ENCODE results near the gene GPR61.
A peak's percentile ranks its signal among the peaks of the same experiment; 100 is the strongest.

The GPR61 gene

DNA sequence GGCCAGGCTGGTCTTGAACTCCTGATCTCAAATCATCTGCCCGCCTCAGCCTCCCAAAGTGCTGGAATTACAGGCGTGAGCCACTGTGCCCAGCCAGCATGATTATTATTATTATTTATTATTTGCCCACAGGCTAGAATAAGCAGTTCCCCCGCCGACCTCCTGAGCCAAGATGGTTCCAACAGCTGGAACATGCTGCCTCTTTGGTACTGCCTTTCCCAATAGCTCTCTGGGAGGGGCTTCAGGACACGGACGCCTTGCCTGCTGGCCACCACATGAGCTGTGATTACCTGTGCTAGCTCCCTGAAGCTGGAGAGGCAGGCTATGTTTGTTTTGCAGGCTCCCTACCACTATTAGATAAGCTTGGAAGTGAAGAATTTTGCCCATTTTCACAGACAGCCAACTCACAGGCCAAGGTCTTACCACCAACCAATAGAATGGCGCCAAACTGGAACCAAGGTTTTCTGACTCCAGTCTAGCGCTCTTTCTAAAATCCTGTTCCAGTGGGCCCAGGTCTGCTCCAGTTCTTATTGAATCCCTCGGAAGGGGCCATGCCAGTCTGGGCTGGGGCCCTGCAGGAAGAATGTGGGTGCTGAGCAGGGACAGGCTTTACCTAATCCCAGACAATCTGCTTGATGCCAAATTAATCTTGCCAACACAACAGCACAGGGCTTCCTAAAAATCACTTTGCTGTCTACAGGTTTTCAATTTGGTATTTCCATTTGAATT, 2.1 kb upstream of the GPR61 start:
- DNase-seq: no peak

DNA sequence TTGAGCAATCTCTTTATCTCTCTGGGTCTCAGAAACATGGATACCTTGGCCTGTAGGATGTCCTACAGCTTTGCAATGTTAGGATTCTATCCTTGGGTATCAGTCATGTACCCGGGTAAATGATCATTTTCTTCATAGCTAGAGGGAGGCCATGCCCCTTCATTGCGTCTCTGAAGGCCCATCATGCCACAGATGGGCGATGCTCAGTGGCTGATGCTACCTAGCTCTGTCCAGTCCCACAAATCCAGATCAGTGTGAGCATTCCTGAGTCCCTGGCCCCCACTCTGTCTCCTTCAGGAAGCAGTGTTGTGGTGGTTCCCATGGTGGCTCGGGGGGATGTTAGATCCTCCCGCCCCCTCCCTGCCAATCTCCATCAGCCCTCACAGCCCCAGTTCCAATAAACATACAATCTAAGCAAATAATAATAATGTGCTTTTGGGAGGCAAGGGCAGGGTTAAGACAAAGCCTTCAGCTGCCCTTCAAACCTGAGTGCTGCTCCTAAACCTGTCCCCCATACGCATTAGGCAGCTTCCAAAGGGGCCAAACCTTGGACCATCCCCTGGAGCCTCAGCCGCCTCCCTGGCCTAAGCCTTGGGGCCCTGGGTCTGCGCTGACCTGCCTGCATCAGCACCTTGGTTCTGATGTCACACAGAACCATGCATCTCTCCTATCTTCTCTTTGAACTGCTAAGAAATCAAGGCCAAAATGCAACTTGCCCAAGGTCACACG, 681 bp upstream of the GPR61 start:
- no peak for DNase-seq

DNA sequence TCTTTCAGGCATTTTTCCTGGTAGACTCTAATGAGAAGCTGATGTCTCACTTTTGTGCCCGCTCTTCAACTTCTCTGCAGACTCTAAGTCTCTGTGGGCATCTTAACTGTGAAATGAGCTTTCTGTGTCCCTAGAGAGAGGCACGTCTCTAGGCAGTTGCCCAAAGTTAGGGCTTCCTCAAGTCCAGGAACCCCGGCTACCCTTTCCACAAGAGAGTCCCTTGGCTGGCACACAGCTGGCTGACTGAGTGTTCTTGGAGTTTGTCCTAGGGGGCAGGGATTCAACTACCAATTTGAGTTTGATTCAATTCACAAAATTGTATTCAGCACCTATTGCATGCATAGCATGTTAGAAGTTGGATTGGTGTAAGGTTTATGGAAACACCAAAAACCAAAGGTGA, 1.4 kb downstream of the GPR61 start:
- no peak for DNase-seq

DNA sequence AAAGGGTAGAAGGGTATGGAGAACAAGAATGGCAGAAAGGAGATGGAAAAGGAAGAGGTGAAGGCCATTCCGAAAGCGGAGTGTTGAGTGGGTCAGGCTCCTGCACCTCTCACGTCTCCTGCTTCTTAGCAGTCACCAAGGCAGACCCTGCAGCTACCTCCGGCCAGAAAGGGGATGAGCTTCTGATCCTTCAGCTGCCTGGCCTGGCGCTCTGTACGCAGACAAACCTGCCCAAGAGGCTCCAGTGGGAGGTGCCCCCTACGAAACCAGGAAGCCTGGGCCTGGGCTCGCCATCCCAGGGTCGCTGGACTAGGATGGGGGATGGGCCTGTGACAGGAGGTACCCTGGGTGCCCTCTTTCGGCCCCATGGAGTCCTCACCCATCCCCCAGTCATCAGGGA, 3.0 kb downstream of the GPR61 start:
- no peak for DNase-seq

DNA sequence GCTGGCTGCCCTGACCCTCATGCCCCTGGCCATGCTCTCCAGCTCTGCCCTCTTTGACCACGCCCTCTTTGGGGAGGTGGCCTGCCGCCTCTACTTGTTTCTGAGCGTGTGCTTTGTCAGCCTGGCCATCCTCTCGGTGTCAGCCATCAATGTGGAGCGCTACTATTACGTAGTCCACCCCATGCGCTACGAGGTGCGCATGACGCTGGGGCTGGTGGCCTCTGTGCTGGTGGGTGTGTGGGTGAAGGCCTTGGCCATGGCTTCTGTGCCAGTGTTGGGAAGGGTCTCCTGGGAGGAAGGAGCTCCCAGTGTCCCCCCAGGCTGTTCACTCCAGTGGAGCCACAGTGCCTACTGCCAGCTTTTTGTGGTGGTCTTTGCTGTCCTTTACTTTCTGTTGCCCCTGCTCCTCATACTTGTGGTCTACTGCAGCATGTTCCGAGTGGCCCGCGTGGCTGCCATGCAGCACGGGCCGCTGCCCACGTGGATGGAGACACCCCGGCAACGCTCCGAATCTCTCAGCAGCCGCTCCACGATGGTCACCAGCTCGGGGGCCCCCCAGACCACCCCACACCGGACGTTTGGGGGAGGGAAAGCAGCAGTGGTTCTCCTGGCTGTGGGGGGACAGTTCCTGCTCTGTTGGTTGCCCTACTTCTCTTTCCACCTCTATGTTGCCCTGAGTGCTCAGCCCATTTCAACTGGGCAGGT, 3.8 kb downstream of the GPR61 start:
- no peak for DNase-seq

DNA sequence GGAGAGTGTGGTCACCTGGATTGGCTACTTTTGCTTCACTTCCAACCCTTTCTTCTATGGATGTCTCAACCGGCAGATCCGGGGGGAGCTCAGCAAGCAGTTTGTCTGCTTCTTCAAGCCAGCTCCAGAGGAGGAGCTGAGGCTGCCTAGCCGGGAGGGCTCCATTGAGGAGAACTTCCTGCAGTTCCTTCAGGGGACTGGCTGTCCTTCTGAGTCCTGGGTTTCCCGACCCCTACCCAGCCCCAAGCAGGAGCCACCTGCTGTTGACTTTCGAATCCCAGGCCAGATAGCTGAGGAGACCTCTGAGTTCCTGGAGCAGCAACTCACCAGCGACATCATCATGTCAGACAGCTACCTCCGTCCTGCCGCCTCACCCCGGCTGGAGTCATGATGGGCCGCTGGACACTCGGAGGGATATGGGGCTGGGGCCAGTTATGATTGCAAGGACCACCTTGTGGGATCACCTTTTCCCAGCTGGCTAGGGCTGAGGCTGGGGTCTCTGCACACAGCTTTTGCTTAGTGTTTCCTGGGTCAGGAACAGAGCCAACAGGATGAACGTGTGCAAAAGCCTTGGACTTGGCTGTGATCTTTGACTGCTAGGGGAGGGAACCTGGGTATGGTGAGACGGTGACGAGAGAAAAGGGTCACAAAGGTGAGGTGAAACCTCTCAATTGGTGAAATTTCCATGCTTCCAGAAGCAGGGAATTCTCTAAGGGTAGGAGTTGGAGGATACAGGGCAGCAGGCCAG, 4.5 kb downstream of the GPR61 start:
- DNase-seq: no peak

DNA sequence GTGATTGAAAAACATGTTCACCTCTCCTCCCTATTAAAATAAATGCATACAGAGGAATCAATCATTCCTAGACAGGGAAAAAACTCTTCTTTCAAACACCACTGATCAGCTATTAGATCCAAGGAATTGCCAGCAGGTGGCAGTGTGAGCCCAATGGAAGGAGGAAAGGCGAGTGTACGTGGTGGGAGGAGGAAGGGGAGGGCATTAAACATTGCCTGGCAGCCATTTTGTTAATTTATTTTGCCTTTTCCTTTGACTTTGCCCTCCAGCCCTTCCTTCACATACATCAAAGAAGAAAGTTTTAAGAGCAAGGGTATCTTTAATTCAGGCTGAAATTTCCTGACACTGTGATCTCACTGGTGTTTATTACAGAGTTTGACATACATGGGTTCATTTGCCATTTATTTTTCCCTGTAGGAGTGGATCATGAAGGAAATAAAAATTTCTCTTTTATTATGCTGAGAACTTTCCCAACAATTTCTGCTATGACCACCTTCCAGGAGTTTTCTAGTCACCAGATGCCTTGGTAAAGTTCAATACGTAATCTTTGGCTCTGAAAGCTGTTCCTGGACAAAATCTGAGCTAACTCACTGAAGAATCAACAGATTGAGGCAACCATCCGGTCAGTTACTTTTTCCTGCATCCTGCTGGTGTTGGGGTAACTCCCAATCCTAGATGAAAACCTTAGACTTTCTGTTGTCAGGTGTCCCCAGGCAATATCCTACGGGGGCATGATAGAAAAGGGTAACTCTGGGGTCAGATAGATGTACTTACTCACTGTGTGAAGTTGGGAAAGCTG, 6.8 kb downstream of the GPR61 start:
- DNase-seq: peak; percentile 93

DNA sequence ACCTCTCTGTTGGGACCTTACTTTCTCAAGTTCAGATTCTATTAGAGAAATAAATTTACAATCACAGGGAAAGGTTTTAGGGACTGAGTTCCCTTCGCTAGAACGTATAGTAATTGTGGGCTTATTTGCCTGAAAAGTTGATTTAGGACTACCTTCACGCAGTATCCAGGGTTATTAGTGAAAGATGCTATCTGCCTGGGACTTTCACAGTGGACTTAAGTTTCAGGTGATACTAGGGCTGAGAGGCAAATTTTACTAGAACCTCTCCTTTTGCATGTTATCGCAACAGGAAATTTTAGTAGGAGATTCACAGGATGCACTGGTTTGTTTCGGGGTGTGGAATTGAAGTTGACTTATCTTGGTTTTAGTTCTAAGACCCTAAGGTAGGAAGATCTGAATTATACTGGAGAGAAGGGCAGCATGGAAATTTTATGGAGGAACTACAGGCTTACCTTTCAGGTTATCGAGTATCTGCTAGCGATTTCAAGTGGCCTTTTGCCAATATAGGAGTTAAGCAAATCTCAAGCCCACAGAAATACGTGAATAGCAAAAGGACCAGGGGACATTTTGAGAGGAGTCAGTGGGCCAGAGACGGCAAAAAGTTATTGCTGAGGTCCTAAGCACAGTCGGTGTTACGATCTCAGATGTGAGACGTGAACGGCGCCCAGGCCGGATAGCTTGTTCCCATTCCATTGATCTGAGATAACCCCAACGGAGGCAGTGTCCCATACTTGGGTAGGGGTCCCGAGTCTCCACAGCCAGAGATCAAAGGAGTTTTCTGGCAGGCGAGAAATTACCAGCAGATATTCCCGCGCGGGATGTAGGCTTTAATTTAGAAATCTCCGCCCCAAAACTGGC, 8.0 kb downstream of the GPR61 start:
- DNase-seq: peak; percentile 24

DNA sequence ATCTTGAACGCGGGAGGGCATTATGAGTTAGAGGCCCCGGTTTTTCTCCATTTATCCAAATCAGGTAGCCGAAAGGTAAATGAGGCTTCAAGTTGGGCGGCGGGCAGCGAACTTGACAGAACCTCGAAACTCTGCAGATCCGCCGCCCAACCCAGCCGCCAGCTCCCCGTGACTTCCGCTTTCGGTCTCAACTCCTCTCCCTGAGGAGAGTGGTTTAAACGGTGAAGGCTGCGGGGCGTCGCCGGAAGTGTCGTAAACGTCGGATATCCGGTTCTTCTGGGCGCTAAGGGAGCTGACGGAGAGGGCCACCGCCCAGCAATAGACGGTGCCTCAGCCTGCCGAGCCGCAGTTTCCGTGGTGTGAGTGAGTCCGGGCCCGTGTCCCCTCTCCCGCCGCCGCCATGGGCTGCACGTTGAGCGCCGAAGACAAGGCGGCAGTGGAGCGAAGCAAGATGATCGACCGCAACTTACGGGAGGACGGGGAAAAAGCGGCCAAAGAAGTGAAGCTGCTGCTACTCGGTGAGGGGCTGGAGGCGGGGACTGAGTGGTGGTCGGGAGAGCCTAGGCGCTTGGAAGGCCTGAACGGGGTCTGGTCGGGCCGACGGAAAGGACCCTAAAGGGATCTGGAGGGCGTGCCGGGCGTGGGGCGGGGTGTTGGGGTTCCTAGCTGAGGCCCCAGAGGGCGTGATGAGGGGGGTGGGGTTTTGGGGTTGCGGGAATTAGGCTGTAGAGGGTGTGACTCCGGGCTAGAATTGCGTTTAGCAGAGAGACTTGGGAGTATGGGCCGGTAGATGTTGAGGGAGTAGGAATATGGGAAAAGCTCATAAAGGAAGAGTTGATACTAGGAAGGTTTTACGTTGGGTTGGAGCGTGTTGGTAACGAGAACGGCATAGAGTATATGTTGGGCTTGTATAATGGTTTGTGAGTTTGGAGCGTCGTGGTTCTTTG, 8.9 kb downstream of the GPR61 start, which contains the start of gene GNAI3:
TSS of gene GNAI3 (plus strand) at position 295 of the 947 bp plus-strand sequence. CDS start at position 401, 106 bp downstream.
- peak; percentile 96 for DNase-seq

DNA sequence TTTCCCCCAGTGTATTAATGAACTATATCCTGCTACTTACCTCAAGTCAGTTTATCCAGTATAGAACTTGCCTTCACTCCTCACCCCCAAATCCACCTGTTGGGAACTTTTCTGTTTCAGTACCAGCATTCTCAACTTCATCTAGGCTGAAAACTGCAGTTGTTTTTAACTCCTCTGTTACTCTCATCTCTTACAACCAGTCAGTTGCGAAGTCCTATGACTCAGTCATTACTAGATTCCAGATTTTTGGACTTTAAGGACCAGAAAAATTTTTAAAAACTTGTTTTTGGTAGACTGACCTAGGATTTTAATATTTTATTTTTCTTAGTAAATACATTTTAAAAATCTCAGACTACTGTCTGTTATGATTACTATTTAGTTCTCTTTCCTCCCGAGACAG, 16.9 kb downstream of the GPR61 start:
- DNase-seq: no peak

DNA sequence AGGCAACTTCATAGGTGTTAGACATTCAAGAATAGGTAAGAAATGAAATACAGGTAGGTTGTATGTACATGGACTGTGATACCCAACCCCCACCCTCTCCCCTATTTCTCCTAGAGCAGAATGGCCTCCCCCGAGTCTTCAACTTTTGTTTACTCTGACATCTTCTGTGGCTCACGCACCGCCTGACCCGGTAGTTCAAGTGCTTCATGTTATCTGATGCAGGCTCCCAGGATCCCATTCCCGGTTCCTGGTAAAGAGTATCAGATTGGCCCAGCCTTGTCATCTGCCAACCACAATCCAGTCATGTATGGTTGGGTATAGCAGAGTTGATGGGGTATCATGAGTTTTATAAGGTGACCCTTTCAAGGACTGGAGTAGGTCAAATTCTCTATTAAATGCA, 17.8 kb downstream of the GPR61 start:
- no peak for DNase-seq

DNA sequence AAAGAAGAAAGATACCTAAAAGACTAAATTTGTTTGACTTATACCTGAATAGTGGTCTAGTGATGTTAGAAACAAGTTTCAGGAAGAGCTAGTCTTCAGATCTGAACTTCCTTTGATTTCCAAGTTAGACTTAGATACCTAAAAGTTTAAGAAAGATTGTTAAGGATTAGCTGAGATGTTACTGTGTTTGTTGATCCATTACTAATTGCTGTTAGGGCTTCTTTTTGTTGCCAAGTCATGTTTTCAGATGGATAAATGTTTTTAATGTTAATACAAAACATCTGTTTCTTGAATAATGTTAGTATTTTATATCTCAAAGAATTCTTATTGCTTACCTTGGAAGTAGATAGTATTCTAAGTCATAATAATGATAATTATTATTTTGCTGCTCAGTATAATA, 20.3 kb downstream of the GPR61 start:
- DNase-seq: no peak

DNA sequence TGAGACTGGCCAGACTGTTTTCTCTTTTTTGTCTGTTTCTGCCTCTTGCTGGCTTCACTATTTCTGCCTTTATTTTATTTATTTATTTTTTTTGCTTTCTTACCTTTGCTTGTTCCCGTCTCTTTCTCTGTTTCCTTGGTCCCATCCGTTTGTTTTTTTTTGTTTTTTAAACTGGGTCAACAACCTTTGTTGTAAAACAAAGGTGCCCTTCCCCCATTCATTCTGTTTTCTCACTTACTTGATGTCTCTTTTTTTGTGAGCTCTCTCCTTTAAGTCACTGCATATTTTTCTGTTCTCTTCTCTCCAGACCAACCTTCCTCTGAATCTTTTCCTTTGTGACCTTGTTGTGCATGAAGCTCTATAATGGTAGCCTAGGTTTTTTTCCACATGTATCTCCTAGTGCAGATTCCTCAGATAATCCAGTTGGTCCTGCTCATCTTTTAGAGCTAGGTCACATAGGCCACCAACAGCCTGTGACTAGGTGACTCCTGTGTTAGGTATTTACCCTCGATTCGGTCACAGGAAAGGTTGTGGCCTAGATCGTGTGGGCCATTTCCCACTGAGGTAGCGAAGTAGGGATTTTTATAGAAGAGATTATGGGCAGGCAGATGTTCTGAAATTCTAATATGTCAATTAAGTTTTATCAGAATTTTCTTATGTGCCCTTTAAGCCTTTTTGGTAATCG, 24.7 kb downstream of the GPR61 start:
- DNase-seq: no peak

DNA sequence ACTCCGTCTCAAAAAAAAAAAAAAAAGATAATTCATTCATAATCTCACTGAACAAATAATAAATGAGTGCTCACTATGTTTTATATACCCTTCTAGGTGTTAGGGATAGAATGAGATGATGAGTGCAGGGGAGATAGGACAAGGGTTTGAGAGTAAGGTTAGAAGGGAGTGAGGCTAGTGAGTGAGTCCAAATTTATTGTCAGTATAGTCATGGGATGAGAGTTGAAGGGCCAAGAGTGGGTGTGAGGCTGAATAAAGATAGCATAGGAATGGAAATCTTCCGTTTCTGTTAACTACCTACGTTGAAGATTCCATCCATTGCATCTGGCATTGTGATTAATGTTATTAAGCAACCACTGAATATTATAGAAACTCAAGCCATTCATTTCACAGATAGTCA, 25.6 kb downstream of the GPR61 start:
- DNase-seq: no peak

DNA sequence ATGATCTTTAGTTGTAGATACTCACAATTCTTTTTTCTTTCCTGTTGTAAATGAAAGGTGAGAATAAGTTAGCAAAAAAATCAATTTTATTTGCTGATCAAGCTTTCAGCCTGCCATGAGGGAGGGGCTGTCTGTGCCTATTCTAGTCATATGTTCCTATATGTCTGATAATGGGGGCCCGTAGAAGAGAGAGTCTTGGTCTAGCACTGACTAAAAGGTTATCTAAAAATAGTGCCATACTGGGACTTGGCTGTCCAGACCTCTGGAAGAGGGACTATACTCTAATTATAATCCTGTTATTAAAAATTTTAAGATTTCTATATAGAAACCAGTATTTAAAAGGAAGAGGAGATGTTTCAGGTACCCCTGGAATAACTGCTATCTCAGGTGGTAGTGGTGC, 27.3 kb downstream of the GPR61 start:
- DNase-seq: no peak

DNA sequence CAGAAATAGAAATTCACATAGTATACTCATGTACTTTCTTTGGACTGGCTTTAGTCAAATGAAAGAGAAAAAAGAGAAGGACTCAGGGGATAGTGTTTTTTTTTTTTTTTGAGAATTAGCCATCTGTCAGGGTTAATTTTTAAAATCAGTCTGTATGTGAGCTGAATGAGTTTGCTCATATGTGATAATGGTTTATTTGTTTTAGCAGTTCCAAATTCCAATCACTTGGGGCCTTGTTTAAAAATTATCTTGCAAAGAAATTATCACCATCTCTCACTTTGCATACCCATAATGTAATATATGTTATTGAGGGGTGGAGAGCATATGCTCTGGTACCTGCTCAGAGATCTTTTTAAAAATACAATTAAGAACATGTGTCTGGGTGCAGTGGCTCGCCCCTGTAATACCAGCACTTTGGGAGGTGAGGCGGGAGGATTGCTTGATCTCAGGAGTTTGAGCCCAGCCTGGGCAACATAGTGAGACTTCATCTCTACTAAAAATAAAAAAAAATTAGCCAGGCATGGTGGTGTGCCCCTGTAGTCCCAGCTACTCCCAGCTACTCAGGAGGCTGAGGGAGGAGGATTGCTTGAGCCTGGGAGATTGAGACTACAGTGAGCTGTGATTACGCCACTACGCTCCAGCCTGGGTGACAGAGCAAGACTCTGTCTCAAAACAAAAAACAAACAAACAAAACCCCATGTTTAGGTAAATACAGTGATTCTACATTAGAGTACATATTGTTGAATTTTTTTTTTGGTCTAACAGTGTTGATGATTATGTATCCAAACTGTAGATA, 28.4 kb downstream of the GPR61 start:
- no peak for DNase-seq

DNA sequence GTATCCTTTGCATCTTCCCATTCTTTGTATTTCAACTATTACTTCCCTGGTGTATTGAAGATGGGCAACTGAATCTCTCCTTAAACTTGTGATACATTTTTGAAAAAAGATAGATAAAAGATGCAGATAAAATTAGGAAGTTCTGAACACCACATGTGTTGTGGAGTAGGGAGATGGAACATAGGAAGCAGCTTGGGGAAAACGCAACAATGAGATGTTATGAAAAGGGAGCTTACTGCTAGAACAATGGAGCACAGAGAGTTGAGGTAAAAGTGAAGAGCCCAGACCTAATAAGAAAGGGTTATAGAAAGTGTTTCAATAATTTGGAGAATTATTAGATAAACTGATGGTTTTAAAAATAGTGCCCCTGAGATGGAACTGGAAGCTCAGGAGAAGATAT, 29.7 kb downstream of the GPR61 start:
- no peak for DNase-seq

DNA sequence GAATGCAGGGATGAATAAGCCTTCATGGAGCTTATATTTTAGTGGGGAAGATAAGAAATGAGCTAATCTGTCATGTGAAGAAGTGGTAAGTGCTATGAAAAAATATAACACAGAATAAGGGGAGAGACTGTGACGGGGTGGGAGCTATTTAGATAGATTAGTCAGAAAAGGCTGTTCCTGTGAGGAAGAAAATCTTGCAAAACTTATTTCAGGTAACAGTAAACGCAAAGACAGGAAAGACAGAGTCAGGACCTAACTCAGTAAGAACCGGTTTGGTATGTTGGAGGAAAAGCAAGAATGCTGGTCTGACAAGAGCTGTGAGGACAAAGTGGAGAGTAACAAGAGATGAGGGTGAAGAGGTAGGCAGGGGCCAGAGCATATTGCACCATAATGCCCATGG, 30.7 kb downstream of the GPR61 start:
- DNase-seq: no peak

DNA sequence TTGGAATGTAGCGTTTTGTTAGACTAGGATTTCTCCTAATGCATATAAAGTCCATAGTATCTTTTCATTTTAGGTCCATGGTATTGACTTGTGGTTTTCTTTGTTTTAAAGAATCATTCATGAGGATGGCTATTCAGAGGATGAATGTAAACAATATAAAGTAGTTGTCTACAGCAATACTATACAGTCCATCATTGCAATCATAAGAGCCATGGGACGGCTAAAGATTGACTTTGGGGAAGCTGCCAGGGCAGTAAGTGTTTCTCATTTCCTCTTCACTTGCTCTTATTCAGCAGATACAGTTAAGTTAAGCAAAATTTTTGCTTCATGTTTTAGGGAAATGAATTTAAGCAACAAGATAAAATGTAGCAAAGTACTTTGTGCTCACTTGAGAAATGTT, 34.1 kb downstream of the GPR61 start:
- DNase-seq: no peak
